Cardiac muscle cell (in vitro differentiated cells and primary cell): Measurements from ENCODE around the gene ZZZ3. TPM values are rescaled to one million over a fixed set of nuclear protein-coding genes. Genes with fewer than 3 reads are reported as not detected.

Experiments used
- DNase-seq, 2 donors: peaks; one replicate each; pipeline versions ENCODE4 v3.0.0 to v3.0.0-alpha.2; 2010 to 2017; ENCODE audit warnings: low read depth in 1 of 2, low spot score in 1 of 2
- H3K27ac ChIP-seq: fragments of 200-600 bp; sonication (generic); 2 replicates; pipeline ENCODE4 v1.5.1; 2016
- H3K27me3 ChIP-seq: fragments of 200-600 bp; sonication (generic); 2 replicates; pipeline ENCODE4 v1.6.0; 2016; ENCODE audit warnings: control low read depth
- H3K36me3 ChIP-seq: fragments of 200-600 bp; sonication (generic); 2 replicates; pipeline ENCODE4 v1.5.1; 2016; ENCODE audit warnings: control low read depth
- H3K4me1 ChIP-seq: fragments of 200-600 bp; sonication (generic); 2 replicates; pipeline ENCODE4 v1.8.1; 2017; ENCODE audit warnings: low read depth, mild to moderate bottlenecking, mixed run types
- H3K4me3 ChIP-seq: fragments of 200-600 bp; sonication (generic); 2 replicates; pipeline ENCODE4 v1.5.1; 2016; ENCODE audit warnings: mild to moderate bottlenecking
- H3K9me3 ChIP-seq: fragments of 200-600 bp; sonication (generic); 2 replicates; pipeline ENCODE4 v1.5.1; 2017; ENCODE audit warnings: low read depth, mild to moderate bottlenecking, control low read depth
- polyA plus RNA-seq: library from polyadenylated mRNA; unstranded; fragments of >200 nt; fragmentation: Nextera tagmentation; extraction: Ambion mirVana; gene quantifications from 2 replicates; pipeline ENCODE4 v1.2.1, GENCODE V29; 2016
- total RNA-seq: library from RNA; depleted of rRNA; stranded (reverse); fragments of >200 nt; gene quantifications from 2 replicates; pipeline ENCODE4 v1.2.3, GENCODE V29; 2016
- TF ChIP-seq, protein P1 (sequence below): IDR thresholded peaks from 2 replicates; pipeline ENCODE4 v1.5.1; 2012; ENCODE audit warnings: low read depth, mild to moderate bottlenecking, low read length

The ZZZ3 gene
- total RNA-seq (43.5 and 48.6 TPM in 2 replicates), polyA plus RNA-seq (34.6 and 51.0 TPM in 2 replicates)

DNA sequence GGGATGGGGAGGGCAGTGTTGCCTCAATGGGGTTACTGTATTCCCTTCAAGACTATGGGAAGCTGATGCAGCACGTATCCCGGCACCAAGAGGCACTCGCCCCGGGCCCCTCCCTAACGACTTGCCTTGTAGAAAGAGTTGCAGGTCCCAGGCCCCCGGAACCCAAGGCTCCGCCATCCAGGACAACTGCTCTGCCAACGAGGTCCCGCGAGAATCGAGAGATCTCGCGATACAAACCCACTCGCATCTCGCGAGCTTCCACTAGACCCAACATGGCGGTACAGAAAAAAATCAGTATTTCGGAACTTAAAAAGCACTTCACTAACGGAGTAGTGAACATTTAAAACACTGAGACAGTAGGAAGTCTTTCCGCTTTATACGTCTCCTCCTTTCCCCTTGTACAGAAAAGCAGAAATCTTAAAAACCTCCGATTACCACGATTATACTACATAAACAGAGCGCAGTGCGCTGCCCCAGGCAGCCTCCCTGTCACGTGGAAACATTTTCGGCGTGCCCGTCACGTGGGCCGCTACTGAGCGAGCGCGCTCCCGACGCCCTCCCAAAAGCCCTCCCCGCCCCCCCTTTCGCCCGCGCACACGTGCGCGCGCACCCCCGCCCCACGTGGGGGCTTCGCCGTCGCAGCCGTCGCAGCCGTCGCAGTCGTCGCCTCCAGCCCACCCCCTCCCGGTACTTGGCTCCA, at the start of gene ZZZ3:
Gene ZZZ3 (minus strand): TSS at position 199 of the 700 bp plus-strand sequence. CDS start 49,304 bp downstream, outside the sequence.
- no peaks in the 10 kb centered on the region for H3K36me3 ChIP-seq
- H3K4me3 ChIP-seq = peak within 1 kb of the TSS; percentile 91
- H3K4me1 ChIP-seq = peaks cover 22% of the 10 kb centered on the region
- peak within 1 kb of the TSS; percentile 98 for H3K27ac ChIP-seq
- no peaks in the 10 kb centered on the region for H3K9me3 ChIP-seq
- peak; percentile 94 to 96 for DNase-seq
- no peaks in the 10 kb centered on the region for H3K27me3 ChIP-seq
- TF ChIP-seq, protein P1, sequence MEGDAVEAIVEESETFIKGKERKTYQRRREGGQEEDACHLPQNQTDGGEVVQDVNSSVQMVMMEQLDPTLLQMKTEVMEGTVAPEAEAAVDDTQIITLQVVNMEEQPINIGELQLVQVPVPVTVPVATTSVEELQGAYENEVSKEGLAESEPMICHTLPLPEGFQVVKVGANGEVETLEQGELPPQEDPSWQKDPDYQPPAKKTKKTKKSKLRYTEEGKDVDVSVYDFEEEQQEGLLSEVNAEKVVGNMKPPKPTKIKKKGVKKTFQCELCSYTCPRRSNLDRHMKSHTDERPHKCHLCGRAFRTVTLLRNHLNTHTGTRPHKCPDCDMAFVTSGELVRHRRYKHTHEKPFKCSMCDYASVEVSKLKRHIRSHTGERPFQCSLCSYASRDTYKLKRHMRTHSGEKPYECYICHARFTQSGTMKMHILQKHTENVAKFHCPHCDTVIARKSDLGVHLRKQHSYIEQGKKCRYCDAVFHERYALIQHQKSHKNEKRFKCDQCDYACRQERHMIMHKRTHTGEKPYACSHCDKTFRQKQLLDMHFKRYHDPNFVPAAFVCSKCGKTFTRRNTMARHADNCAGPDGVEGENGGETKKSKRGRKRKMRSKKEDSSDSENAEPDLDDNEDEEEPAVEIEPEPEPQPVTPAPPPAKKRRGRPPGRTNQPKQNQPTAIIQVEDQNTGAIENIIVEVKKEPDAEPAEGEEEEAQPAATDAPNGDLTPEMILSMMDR = no peak

DNA sequence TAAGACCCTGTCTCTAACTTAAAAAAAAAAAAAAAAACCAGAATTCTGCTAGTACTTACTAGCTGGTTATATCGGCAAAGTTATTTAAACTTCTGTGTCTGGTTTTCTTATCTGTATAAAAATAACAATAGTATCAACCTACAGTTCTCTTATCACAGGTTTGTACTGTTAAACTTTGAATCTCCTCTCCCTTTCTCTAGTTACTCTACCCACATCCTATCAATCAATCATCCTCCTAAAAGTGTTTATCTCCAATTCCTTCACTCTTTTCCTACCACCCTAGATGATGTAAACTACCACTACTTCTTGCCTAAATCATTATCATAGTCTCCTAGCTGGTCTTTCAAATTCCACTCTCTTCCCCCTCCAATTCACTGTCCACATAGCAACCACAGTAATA, 49.6 kb upstream of the ZZZ3 start:
- DNase-seq = no peak
- TF ChIP-seq, protein P1 = no peak

DNA sequence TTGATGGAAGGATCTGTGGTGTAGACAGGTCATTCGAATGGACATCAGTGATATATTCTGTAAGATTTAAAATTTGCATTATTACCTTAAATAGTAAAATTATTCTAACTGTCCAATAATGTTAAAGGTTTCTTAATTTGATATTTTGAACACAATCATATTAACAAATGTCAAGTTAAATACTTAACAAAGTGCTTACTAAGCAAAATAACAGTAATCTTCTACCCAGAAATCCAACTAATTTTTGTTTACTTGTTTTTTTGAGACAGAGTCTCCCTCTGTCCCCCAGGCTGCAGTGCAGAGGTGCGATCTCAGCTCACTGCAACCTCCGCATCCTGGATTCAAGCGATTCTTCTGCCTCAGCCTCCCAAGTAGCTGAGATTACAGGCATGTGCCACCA, 43.2 kb upstream of the ZZZ3 start:
- Histone ChIP-seq H3K27me3 (no peaks in the 10 kb centered on the region), H3K27ac (no peak overlapping the region), H3K36me3 (peaks cover 65% of the 10 kb centered on the region), H3K4me1 (no peaks in the 10 kb centered on the region), H3K4me3 (no peak overlapping the region), H3K9me3 (no peaks in the 10 kb centered on the region)
- TF ChIP-seq, protein P1 = no peak
- no peak for DNase-seq

More for the DNA sequence above, 49.6 kb upstream of the ZZZ3 start:
- H3K4me1 ChIP-seq = no peaks in the 10 kb centered on the region
- H3K4me3 ChIP-seq = no peak overlapping the region
- H3K27me3 ChIP-seq = no peaks in the 10 kb centered on the region
- no peaks in the 10 kb centered on the region for H3K9me3 ChIP-seq
- H3K27ac ChIP-seq = peak overlapping the region; percentile 20
- H3K36me3 ChIP-seq = peaks cover 20% of the 10 kb centered on the region

- Histone ChIP-seq H3K9me3 (no peaks in the 10 kb centered on the region), H3K36me3 (peaks cover 69% of the 10 kb centered on the region), H3K4me1 (no peaks in the 10 kb centered on the region), H3K4me3 (no peak overlapping the region), H3K27me3 (no peaks in the 10 kb centered on the region), H3K27ac (no peak overlapping the region)
- no peak for DNase-seq
- TF ChIP-seq, protein P1 = no peak
Observed at GRCh38 chr1:77718181-77718580, 35.7 kb upstream of the ZZZ3 start.

DNA sequence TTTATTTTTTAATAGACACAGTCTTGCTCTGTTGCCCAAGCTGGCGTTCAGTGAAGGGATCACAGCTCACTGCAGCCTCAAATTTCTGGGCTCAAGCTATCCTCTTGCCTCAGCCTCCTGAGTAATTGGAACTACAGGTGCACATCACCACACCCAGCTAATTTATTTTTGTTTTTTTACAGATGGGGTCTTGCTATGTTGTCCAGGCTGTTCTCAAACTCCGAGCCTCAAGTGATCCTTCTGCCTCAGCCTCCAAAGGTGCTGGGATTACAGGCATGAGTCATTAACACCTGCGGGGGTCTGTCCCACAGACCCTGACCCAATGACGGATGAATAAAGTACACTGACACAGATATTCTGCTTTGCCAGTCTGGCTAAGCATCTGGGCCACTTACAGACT, 33.6 kb upstream of the ZZZ3 start:
- Histone ChIP-seq H3K27me3 (no peaks in the 10 kb centered on the region), H3K4me3 (no peak overlapping the region), H3K27ac (no peak overlapping the region), H3K9me3 (no peaks in the 10 kb centered on the region), H3K36me3 (peaks cover 61% of the 10 kb centered on the region), H3K4me1 (no peaks in the 10 kb centered on the region)
- TF ChIP-seq, protein P1 = no peak
- no peak for DNase-seq
